Inferior parietal cortex (tissue), 1 donor: ENCODE measurements around the gene WNT5A.

Experiments used
- DNase-seq: peaks from one replicate; pipeline ENCODE4 v3.0.0-alpha.2; 2016; ENCODE audit errors: extremely low spot score

WNT5A gene

DNA sequence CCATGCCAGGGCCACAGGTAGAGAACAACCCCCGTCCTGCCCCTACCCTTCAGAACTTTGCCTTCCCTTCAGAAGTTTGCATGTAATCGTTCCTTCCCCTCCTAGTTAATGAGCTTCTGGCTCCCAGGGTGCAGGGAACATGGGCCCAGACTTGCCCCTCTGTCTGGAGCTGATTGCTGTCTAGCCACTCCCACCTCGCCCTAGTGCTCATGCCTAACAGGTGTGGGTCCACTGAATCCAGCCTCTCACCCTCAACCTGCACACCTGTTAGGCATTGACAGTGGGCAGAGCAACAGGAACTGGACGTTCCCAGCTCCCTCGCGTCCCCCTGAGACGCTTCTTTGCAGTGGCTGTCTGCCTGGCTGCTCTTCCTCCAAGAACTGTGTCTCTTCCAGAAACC lies 40.3 kb downstream of the WNT5A start:
- DNase-seq: no peak

DNA sequence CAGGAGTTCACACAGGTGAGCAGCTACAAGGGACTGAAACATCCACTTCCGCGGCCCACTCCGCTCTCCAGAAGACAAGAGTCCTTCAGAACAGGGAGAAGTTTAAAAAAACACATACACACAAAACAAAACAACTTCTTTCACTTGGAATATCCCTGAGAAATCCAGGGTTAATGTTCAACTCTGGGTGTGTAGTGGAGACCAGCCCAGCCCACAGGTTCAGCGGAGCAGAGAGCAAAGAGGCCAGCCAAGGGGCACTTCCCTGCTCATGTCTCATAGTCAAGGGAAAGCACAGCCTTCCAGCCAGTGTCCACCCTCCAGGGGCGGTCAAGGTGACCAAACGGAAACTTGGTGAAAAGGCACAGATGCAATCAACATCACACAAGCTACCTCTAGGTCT lies 41.6 kb downstream of the WNT5A start:
- DNase-seq: no peak

DNA sequence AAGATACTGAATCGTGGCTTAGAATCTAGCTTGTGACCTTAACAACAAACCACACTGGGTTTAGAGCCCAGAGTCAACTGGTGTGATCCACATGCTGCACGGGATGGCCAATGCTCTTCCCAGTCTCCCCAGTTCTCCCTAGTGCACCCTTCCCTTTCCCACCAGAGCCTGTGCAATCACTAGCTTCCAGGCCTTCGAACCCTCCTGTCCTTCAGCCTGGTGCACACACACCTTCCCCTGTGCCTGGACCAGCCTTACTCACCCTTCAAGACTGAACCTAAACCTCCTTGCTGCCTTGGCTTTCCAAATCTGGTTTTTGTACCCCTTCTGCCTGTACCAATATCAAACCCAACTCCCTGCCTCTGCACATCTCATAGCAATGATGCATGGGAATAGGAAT lies 43.8 kb downstream of the WNT5A start:
- DNase-seq: no peak

DNA sequence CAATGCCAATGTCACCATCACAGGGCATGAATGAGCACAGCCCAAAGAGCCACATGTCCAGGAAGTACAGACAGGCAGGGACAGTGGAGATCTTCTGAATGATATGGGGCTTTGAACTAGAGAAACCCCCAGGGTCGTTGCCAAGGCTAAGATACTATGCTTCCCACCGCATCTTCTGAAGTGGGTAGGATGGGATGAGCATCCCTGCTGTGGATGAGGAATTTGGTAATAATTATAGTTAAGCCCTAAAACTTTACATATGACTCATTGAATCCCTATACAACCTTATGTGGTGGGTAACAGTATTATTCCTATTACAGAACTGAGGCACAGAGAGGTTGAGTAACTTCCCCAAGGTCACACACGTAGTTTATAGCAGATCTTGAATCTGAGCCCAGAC lies 44.2 kb downstream of the WNT5A start:
- no peak for DNase-seq

DNA sequence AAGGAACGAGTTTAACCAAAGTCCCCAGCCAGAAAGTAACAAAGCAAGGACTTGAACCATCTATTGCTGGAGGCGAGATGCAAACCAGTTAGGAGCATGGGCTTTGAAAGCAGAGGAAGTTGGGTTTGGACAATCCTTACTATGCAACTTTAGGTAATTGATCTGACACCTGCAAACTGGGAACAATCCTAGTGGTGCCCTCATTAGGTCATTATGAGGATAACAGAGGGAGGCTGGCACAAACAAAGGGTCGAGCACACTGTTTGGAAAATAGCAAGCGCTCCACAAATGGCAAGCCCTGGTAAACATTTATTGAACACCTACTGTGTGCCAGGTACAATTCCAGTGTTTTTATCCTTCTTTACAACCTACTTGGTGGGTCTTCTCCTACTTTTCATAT lies 45.6 kb downstream of the WNT5A start:
- no peak for DNase-seq

DNA sequence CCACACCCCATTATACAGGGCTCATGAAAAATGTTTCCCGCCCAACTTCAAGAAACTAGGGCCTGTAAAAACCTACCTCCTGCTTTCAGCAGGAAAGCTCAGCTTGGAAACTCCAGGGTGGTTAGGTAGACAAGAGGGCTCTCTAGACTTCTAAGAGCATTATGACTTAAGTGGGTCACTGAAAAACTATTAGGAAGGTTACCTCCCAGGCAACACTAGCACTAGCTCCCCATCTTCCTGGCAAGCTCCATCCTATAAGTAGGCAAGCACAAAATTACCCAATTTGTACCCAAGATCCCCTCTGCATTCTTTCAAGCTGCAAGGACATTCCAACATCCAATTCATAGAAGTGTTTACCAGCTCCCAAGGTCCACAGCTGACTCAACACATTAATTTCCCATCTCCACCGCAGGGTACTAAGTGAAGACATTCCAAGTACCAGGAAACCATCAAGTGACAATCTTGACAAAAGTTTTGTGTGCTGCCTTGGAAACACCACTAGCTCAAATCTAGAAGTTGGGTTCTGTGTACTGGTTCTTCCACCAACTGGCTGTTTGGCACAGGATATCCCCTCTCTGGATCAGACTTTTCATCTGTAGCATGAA lies 46.9 kb downstream of the WNT5A start:
- DNase-seq: no peak

DNA sequence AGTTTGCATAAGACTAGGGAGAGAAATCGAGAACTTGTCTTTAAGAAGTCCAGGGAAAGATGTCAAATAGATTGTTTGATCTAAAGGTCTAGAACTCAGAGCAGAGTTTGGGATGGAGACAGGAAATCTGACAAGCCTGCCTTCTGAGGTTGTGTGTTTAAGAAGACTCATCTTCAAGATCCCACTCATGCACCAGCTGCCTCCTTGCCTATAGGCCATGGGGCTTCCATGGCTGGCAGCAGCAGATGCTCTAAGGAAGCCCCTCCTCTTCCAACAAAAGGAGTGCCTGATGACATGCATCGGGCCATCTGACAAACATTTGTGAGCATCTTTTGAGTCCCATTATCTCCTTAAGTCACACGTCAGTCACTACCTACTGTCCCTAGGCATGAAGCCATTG lies 47.4 kb downstream of the WNT5A start:
- no peak for DNase-seq

DNA sequence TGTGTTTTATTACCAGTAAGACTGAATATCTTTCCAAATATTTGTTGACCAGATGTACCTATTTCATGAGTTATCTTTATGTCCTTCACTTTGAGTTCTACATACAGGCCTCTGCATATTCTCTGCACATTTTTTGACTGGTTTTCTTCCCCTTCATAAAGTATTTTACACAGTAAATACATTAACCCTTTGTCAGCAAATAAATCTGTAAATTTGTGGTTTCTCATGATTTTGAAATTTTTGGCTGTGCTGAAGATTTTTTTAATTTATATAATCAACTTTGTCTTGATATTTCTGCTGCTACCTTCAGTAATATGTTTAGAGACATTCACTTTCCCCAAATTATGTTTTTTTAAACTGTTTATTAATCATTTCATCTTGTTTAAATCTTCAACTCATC lies 50.5 kb downstream of the WNT5A start:
- no peak for DNase-seq

DNA sequence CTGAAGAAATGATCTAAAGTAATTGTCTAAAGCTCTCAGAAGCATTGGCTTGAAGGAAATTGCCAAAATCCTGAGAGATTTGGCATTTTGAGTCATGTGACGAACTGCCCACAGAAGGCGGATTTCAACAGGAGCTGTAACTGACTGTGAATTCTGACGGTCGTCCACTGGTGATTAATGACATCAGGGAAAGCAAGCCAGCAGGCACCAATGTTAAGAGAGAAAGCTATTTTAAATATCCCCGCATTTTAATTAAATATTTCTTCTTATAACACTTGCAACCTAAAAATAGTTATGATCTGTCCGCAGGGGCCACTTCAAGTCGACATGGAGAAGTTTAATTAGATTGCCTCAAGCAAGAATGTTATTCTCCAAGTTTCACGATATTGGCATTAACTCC lies 51.6 kb downstream of the WNT5A start:
- no peak for DNase-seq

DNA sequence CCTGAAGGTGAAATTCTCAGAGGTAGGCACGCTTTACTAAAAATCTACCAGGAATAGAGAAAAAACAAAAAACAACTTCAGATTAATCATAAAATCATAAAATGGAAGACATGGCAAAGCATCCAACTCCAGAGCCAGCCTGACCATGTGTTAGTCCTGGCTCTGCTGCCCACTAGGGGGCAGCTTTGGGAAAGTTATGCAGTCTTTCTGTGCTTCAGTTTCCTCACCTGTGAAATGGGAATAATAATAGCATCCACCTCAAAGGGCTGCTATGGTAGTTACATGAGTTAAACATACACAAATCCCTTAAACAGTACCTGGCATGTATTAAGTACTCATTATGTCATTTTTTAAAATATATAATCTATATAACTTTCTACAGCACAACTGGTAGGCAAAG lies 52.3 kb downstream of the WNT5A start:
- DNase-seq: no peak

DNA sequence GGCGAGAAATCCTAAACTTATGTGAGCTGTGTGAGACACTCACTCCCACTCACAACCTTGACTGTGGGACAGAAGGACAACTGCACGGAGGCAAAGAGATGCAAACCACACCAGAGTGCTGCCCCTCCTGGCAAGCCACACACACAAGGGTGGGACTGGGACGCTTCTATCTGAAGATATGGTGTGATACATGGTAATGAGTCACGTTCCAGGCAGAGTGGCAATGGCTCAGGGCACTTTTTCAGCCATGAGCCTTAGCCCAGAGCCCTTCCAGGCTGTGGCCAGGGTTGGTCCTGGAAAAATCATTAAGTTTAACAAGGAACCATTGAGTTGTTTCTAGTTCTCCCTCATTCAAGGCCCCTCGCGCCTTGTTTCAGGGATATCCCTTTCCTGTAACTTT lies 56.1 kb downstream of the WNT5A start:
- DNase-seq: no peak

DNA sequence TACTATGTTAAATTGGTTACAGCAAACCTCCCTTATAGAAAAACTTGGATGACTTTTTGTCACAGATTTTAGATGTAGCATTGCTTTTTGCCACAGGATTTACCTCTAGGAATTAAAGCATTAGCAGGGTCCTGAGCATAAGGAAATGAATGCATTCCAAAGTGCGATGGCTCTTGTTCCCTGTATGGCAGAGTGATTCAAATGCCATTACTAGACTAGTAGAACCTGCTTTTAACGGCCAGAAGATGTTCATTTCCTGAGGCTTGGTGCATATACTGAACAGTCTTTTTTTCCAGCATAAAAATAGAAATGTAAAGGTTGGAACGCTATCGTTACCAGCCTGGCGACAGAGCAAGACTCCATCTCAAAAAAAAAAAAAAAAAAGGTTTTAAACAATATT lies 59.4 kb downstream of the WNT5A start:
- DNase-seq: no peak

DNA sequence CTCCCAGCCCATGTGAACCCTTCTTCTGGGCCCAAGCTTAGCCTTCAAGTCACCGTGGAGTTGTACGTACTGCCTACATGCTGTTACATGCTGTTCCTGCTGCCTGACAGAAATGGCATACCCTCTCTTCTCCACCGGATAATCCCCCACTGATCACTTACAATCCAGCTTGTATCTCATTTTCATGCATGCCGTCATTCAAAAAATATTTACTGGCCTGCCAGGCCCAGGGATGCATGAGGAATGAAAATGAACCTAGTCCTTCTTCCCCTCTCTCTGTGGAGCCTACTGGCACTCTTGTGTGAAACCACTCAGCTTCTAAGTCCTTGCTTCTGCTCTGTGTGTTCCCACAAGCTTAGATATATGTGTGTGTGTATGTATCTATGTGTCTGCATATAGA lies 60.6 kb downstream of the WNT5A start:
- DNase-seq: no peak

DNA sequence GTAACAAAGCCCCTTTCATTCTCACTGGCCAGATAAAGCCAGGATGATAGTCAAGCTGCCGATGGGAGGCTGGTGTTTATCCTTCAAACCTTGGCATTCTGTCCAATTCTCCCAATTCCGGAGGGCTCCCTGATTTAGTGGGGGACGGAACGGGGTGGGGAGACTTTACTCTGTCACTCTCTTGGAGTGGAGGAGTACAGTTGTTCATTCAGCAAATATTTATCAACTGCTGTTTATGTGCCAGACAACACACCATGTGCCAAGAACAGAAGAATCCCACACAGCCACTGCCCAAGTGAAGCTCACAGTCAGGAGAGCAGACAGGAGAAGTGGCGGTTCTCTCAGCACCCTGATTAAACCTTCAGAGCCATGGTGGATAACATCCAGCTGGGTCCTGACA lies 63.3 kb downstream of the WNT5A start:
- no peak for DNase-seq

DNA sequence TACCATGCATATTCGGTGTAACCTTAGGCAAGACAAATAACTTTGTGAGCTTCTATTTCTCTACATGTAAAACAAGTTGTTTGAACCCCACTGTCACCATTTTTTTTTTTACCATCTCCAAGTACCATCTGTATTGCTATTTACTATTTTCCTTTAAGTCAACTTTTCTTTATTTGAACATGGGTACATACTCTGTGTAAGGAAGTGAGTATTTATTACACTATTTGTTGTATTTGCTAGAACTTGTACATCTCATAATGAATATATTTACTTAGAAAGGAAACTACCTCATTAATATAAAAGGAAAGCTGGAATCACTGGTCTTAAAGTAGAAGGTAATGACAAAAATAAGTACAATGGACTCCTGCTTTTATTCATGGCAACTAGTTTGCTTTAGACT lies 69.9 kb downstream of the WNT5A start:
- DNase-seq: no peak

DNA sequence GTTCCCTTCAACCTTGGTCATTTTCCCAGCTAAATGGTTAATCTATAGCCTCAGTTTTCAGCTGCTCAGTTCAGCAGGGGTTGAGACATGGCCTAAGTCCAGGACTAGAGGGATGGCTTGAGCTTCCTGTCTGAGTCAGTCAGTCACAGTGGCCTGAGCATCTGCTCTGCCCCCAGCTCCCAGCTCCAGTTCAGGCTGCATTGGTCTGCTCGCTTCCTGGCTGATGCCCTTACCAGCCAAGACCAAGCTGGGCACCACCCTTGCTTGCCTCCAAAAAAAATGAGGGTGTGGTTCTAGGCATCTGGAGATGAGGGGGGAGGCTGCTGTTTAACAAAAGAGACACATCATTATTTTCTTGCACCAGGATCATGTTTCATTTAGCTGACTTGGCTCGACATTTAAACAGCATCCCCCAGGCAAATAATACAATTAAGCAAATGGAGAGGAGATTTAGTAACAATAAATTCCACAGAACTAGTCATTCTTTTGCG lies 70.7 kb downstream of the WNT5A start:
- DNase-seq: no peak
